K562 (cell line): Measurements from ENCODE around the gene MUC3A. TPM values are rescaled to one million over a fixed set of nuclear protein-coding genes. Genes with fewer than 3 reads are reported as not detected.
"Not testable (repeated sequence)": the region's sequence is repeated elsewhere in the genome, so short reads cannot be mapped to it uniquely, and the experiment has no call there.

Experiments
- ATAC-seq: fragments of 200-7000 bp; cut with Tn5 transposase; 3 replicates; pipeline ENCODE4 v1.9.1; 2020; ENCODE audit warnings: moderate library complexity
- BruUV-seq: library from RNA; stranded (reverse); fragments of 400-500 nt; replicated peaks from 2 replicates; lab custom pipeline; 2021; lab: Mats Ljungman, UMichigan
- CTCF ChIA-PET: fragments of 300-600 bp; formaldehyde crosslinking; extraction: SDS; loops from one replicate; lab custom pipeline; 2021; ENCODE audit warnings: low intra/inter-chr PET ratio; lab: Yijun Ruan, JAX
- POLR2A ChIA-PET: fragments of 300-600, 350-650 bp; sonication (Branson Sonifier 250); formaldehyde crosslinking; extraction: SDS; loops from one replicate; lab custom pipeline; 2021; ENCODE audit warnings: antibody characterized with exemption, inconsistent platforms; lab: Yijun Ruan, JAX
- DNase-seq, 4 experiments: peaks; one replicate each; pipeline versions ENCODE4 v3.0.0 to v3.0.0-alpha.2; 2011 to 2018; ENCODE audit warnings: low spot score in 3 of 4, mixed read lengths in 3 of 4; ENCODE audit errors: extremely low read depth in 1 of 4
- FAIRE-seq: peaks from 2 replicates; lab custom pipeline; 2011; peaks lifted over from hg19 to GRCh38; lab: Jason Lieb, UNC
- H2AFZ ChIP-seq: 2 replicates; pipeline ENCODE4 v1.6.0; 2011; ENCODE audit warnings: low read depth, low read length, control low read depth, inconsistent platforms
- H3K27ac ChIP-seq: fragments of 200-600 bp; 3 replicates; pipeline ENCODE4 v1.8.0; 2011; ENCODE audit warnings: low read depth, mild to moderate bottlenecking, control low read depth, inconsistent platforms, low read length, moderate library complexity, mixed read lengths; ENCODE audit errors: extremely low read depth
- H3K27me3 ChIP-seq, 2 experiments: fragments of 300-600 bp in 1 of 2; 2 replicates in 1 of 2; 3 replicates in 1 of 2; pipeline versions ENCODE4 v1.6.0 to v1.8.0; 2011; ENCODE audit warnings: inconsistent platforms in 2 of 2, low read length in 2 of 2, mild to moderate bottlenecking in 1 of 2, mixed read lengths in 1 of 2, moderate library complexity in 1 of 2; ENCODE audit not compliant: control insufficient read depth in 2 of 2, insufficient read depth in 2 of 2
- H3K36me3 ChIP-seq: fragments of 300-600 bp; 3 replicates; pipeline ENCODE4 v1.8.0; 2011; ENCODE audit warnings: mild to moderate bottlenecking, low read length, inconsistent platforms; ENCODE audit not compliant: control insufficient read depth, insufficient read depth
- H3K4me1 ChIP-seq, 2 experiments: fragments of 200-600 bp in 1 of 2; replicated peaks in 1 of 2; 2 replicates in 1 of 2; 3 replicates in 1 of 2; pipeline versions ENCODE4 v1.5.1 to v1.8.0; 2011; ENCODE audit warnings: inconsistent platforms in 2 of 2, low read length in 2 of 2, mild to moderate bottlenecking in 1 of 2, mixed read lengths in 1 of 2, moderate library complexity in 1 of 2; ENCODE audit not compliant: control insufficient read depth in 2 of 2, insufficient read depth in 2 of 2
- H3K4me2 ChIP-seq: 2 replicates; pipeline ENCODE4 v1.6.1; 2011; ENCODE audit warnings: low read length, control low read depth, inconsistent platforms, mixed read lengths; ENCODE audit not compliant: insufficient read depth
- H3K4me3 ChIP-seq: fragments of 200-600 bp; sonication (generic), shearing (Covaris generic); 2 replicates; pipeline ENCODE4 v1.5.1; 2016; ENCODE audit warnings: control low read depth, inconsistent platforms
- H3K79me2 ChIP-seq: fragments of 200-600 bp; 3 replicates; pipeline ENCODE4 v1.8.0; 2011; ENCODE audit warnings: low read length, inconsistent platforms; ENCODE audit not compliant: control insufficient read depth, insufficient read depth
- H3K9ac ChIP-seq, 2 experiments: 2 replicates each; pipeline versions ENCODE4 v1.6.0 to v1.6.1; 2011; ENCODE audit warnings: low read depth in 2 of 2, low read length in 2 of 2, control low read depth in 1 of 2, inconsistent platforms in 1 of 2, mild to moderate bottlenecking in 1 of 2, mixed read lengths in 1 of 2; ENCODE audit not compliant: insufficient read depth in 1 of 2
- H3K9me1 ChIP-seq: one replicate; pipeline ENCODE4 v1.6.0; 2011; ENCODE audit warnings: inconsistent platforms, mild to moderate bottlenecking, low read length, moderate library complexity; ENCODE audit not compliant: control insufficient read depth, insufficient read depth
- H3K9me3 ChIP-seq: replicated peaks from 2 replicates; pipeline ENCODE4 v1.5.1; 2011; ENCODE audit warnings: low read depth, low read length, inconsistent platforms; ENCODE audit not compliant: control insufficient read depth, insufficient read depth
- H4K20me1 ChIP-seq: replicated peaks from 2 replicates; pipeline ENCODE4 v1.6.1; 2011; ENCODE audit warnings: low read length, inconsistent platforms, mixed read lengths; ENCODE audit not compliant: control insufficient read depth, insufficient read depth
- WGBS: fragments of 100-300 bp; shearing (Covaris generic); methylation state at CpG from one replicate; pipeline ENCODE4 v1.1.6; 2016; ENCODE audit warnings: low coverage, mixed read lengths; ENCODE audit not compliant: insufficient coverage; ENCODE audit errors: missing lambda C conversion rate; 5-methylcytosine and 5-hydroxymethylcytosine counted together
- in situ Hi-C: fragments of 300-500 bp; cut with MboI; formaldehyde crosslinking; loops from 4 replicates; pipeline ENCODE4 v1.15.0; 2018; ENCODE audit warnings: inconsistent platforms, mixed read lengths
- intact Hi-C: fragments of 100-400 bp; cut with micrococcal nuclease; formaldehyde crosslinking; loops from 2 replicates; pipeline ENCODE4 v1.14.2; 2022
- polyA plus RNA-seq, 8 experiments: library from polyadenylated mRNA; depleted of rRNA in 4 of 8; stranded (reverse) in 5 of 8; unstranded in 3 of 8; fragments of >200 nt; fragmentation: Nextera tagmentation in 2 of 8; fragmentation: Illumina TruSeq in 1 of 8; extraction: Ambion mirVana in 2 of 8; extraction: Trizol in 1 of 8; gene quantifications; 2 replicates each; pipeline versions ENCODE4 v1.2.1 to v1.2.3, GENCODE V29; 2011 to 2014; ENCODE audit warnings: inconsistent platforms in 1 of 8, missing spikeins in 1 of 8
- total RNA-seq, 7 experiments: library from RNA; depleted of rRNA in 6 of 7; stranded (reverse); fragments of >200 nt in 6 of 7; fragmentation: Illumina TruSeq in 2 of 7; extraction: Trizol in 2 of 7; gene quantifications; 2 replicates each; pipeline versions ENCODE4 v1.2.1 to v1.2.3, GENCODE V29; 2011 to 2021; ENCODE audit warnings: low replicate concordance in 1 of 7

Gene MUC3A
- total and polyA plus RNA-seq, 9 of the 15 experiments (the other 6 are each of a cell fraction or from before 2014, with no cell fraction given) = 0.06 to 2.2 (median 0.20) TPM; not detected in 1

DNA sequence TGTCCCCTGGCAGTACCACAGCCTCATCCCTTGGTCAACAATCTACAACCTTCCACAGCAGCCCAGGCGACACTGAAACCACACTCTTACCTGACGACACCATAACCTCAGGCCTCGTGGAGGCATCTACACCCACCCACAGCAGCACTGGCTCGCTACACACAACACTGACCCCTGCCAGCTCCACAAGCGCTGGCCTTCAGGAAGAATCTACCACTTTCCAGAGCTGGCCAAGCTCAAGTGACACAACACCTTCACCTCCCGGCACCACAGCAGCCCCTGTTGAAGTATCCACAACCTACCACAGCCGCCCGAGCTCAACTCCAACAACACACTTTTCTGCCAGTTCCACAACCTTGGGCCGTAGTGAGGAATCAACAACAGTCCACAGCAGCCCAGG, 50.0 kb downstream of the MUC3A start:
- H3K9me1 ChIP-seq, BruUV-seq, H3K79me2 ChIP-seq, DNase-seq, H3K36me3 ChIP-seq, H3K4me2 ChIP-seq, H3K4me1 ChIP-seq, H4K20me1 ChIP-seq, intact Hi-C loops, H3K4me3 ChIP-seq, in situ Hi-C loops, FAIRE-seq, H3K27ac ChIP-seq, ATAC-seq, H3K9ac ChIP-seq, CTCF ChIA-PET, H2AFZ ChIP-seq, H3K9me3 ChIP-seq, POLR2A ChIA-PET: not testable (repeated sequence)
- peaks cover 2 to 16% of the 10 kb centered on the region in 2 experiments; a peak in 3 of 5 replicates for H3K27me3 ChIP-seq
- WGBS = no CpG with 5 or more reads among the region's 9 CpGs

DNA sequence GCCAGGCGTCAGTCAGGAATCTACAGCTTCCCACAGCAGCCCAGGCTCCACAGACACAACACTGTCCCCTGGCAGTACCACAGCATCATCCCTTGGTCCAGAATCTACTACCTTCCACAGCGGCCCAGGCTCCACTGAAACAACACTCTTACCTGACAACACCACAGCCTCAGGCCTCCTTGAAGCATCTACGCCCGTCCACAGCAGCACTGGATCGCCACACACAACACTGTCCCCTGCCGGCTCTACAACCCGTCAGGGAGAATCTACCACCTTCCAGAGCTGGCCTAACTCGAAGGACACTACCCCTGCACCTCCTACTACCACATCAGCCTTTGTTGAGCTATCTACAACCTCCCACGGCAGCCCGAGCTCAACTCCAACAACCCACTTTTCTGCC, 50.7 kb downstream of the MUC3A start:
- H3K9ac ChIP-seq, in situ Hi-C loops, H3K27ac ChIP-seq, H3K4me1 ChIP-seq, H3K79me2 ChIP-seq, DNase-seq, H4K20me1 ChIP-seq, H3K4me2 ChIP-seq, BruUV-seq, H3K9me1 ChIP-seq, intact Hi-C loops, CTCF ChIA-PET, FAIRE-seq, H3K4me3 ChIP-seq, H2AFZ ChIP-seq, H3K36me3 ChIP-seq, ATAC-seq, POLR2A ChIA-PET, H3K9me3 ChIP-seq: not testable (repeated sequence)
- WGBS = under 1% methylated on average over 9 of the region's 10 CpGs
- H3K27me3 ChIP-seq = peaks cover 5 to 23% of the 10 kb centered on the region in 2 experiments; a peak in 4 of 5 replicates

DNA sequence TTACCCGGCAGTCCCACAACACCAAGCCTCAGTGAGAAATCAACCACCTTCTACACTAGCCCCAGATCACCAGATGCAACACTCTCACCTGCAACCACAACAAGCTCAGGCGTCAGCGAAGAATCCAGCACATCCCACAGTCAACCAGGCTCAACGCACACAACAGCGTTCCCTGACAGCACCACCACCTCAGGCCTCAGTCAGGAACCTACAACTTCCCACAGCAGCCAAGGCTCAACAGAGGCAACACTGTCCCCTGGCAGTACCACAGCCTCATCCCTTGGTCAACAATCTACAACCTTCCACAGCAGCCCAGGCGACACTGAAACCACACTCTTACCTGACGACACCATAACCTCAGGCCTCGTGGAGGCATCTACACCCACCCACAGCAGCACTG, 53.0 kb downstream of the MUC3A start:
- 0% methylated on average over 2 of the region's 8 CpGs for WGBS
- ATAC-seq, BruUV-seq, CTCF ChIA-PET, H3K36me3 ChIP-seq, intact Hi-C loops, FAIRE-seq, H3K4me2 ChIP-seq, DNase-seq, H3K9me1 ChIP-seq, H3K9ac ChIP-seq, H3K4me3 ChIP-seq, H4K20me1 ChIP-seq, H3K4me1 ChIP-seq, in situ Hi-C loops, H3K79me2 ChIP-seq, H3K27ac ChIP-seq, H2AFZ ChIP-seq, H3K9me3 ChIP-seq, POLR2A ChIA-PET: not testable (repeated sequence)
- peaks cover 15 to 35% of the 10 kb centered on the region in 2 experiments; a peak in 4 of 5 replicates for H3K27me3 ChIP-seq
